Activated naive CD4-positive, alpha-beta T cell treated with Interleukin-2 at 50 U/mL for 16 hours (primary cell): ENCODE data around the gene SNRNP25.
"Not testable (repeated sequence)": the region's sequence is repeated elsewhere in the genome, so short reads cannot be mapped to it uniquely, and the experiment has no call there.

Experiments used
- DNase-seq: peaks from one replicate; pipeline ENCODE4 v3.0.0-alpha.2; 2020

SNRNP25 gene

GRCh38 chr16:42069-42457 is 11.6 kb upstream of the SNRNP25 start:
- DNase-seq = no peak

GRCh38 chr16:42691-43090 is 10.9 kb upstream of the SNRNP25 start:
- no peak for DNase-seq

GRCh38 chr16:43294-43693 is 10.3 kb upstream of the SNRNP25 start:
- DNase-seq = no peak

GRCh38 chr16:44655-45054 is 9.0 kb upstream of the SNRNP25 start:
- no peak for DNase-seq

GRCh38 chr16:45454-45853 is 8.2 kb upstream of the SNRNP25 start:
- no peak for DNase-seq

GRCh38 chr16:46510-46909 is 7.1 kb upstream of the SNRNP25 start:
- not testable (repeated sequence) for DNase-seq

- no peak for DNase-seq
Measured at GRCh38 chr16:47234-47633, 6.4 kb upstream of the SNRNP25 start.

- no peak for DNase-seq
Measured at GRCh38 chr16:50769-51591, 2.6 kb upstream of the SNRNP25 start.

GRCh38 chr16:54237-54581 is 581 bp downstream of the SNRNP25 start:
- no peak for DNase-seq

GRCh38 chr16:55571-56136 is 2.0 kb downstream of the SNRNP25 start:
- no peak for DNase-seq

- no peak for DNase-seq
Measured at GRCh38 chr16:56231-56927, 2.8 kb downstream of the SNRNP25 start.

- no peak for DNase-seq
Measured at GRCh38 chr16:57711-58110, 4.1 kb downstream of the SNRNP25 start.

- DNase-seq = no peak
Measured at GRCh38 chr16:58491-59439, 5.1 kb downstream of the SNRNP25 start.

GRCh38 chr16:59440-60059 is 5.9 kb downstream of the SNRNP25 start:
- DNase-seq = no peak

GRCh38 chr16:60166-60565 is 6.5 kb downstream of the SNRNP25 start:
- no peak for DNase-seq

- no peak for DNase-seq
Measured at GRCh38 chr16:60929-61878, 7.6 kb downstream of the SNRNP25 start.

- no peak for DNase-seq
Measured at GRCh38 chr16:61879-62281, 8.3 kb downstream of the SNRNP25 start.

GRCh38 chr16:62283-62967 is 8.8 kb downstream of the SNRNP25 start:
- DNase-seq = no peak

GRCh38 chr16:62968-63391 is 9.4 kb downstream of the SNRNP25 start:
- no peak for DNase-seq

- no peak for DNase-seq
Measured at GRCh38 chr16:63466-63865, 9.8 kb downstream of the SNRNP25 start.
